Hepatocyte (in vitro differentiated cells): ENCODE results near the gene SLC25A20.

Source experiments
- EZH2 ChIP-seq: fragments of 200-600 bp; sonication (generic); IDR thresholded peaks from 2 replicates; pipeline ENCODE4 v1.6.1; 2016; ENCODE audit warnings: antibody characterized with exemption, mild to moderate bottlenecking, borderline replicate concordance
- TF ChIP-seq, protein P1 (sequence below): fragments of 200-600 bp; sonication (generic); IDR thresholded peaks from 2 replicates; pipeline ENCODE4 v1.5.1; 2016; ENCODE audit warnings: antibody characterized with exemption, mild to moderate bottlenecking; ENCODE audit not compliant: poor library complexity

DNA sequence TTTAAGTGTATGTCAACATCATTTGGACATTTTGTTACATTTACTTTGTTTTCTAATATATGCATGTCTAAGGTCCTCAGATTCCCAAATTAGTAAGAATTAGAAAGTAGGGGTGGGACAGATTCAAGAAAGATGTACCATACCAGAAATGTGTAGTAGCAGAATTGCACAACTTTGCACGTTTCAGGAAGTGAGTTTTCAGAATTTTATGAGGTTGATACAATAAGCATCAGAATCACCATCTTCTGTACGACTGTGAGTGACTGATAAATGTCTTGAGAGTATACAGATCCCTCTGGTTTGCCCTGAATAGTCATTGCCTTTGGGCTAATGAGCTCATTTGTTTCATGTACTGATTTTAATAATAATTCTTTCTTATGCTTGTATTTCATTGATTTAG lies 29.2 kb upstream of the SLC25A20 start:
- TF ChIP-seq, protein P1, sequence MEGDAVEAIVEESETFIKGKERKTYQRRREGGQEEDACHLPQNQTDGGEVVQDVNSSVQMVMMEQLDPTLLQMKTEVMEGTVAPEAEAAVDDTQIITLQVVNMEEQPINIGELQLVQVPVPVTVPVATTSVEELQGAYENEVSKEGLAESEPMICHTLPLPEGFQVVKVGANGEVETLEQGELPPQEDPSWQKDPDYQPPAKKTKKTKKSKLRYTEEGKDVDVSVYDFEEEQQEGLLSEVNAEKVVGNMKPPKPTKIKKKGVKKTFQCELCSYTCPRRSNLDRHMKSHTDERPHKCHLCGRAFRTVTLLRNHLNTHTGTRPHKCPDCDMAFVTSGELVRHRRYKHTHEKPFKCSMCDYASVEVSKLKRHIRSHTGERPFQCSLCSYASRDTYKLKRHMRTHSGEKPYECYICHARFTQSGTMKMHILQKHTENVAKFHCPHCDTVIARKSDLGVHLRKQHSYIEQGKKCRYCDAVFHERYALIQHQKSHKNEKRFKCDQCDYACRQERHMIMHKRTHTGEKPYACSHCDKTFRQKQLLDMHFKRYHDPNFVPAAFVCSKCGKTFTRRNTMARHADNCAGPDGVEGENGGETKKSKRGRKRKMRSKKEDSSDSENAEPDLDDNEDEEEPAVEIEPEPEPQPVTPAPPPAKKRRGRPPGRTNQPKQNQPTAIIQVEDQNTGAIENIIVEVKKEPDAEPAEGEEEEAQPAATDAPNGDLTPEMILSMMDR, result no peak
- no peak for TF ChIP-seq EZH2
